ENCODE measurements around the gene GRIK3. TPM values are rescaled to one million over a fixed set of nuclear protein-coding genes. Genes with fewer than 3 reads are reported as not detected.
A peak's percentile ranks its signal among the peaks of the same experiment; 100 is the strongest.

Gene GRIK3
- total and polyA plus RNA-seq, 4 experiments from 2014 or later, result not detected

- ChIA-PET CTCF (ENCODE audit: partially characterized antibody) (interaction anchor here (0.6 kb wide), 1 partner anchor 1682 kb away, joined by 3 read pairs; no protein-coding TSS in a partner anchor), POLR2A (ENCODE audit: partially characterized antibody) (no interaction called here)
- H3K27ac ChIP-seq (ENCODE audit: low read depth, low read length), result no peak overlapping the region
Observed at GRCh38 chr1:36783475-36783874, 250.8 kb downstream of the GRIK3 start.

GRCh38 chr1:36782785-36783184 lies 251.5 kb downstream of the GRIK3 start:
- CTCF ChIA-PET (ENCODE audit: partially characterized antibody), result no interaction called here
- H3K4me1 Mint-ChIP-seq, result no peaks in the 10 kb centered on the region
- no peak overlapping the region for H3K27ac Mint-ChIP-seq
- Histone ChIP-seq H3K4me3 (ENCODE audit: low read length in 2 of 2) (no peak overlapping the region), H3K4me1 (ENCODE audit: insufficient read depth, low read length) (no peaks in the 10 kb centered on the region), H3K36me3 (ENCODE audit: insufficient read depth, low read length) (no peaks in the 10 kb centered on the region), H3K9me3 (ENCODE audit: control insufficient read depth in 1 of 2, low read length in 2 of 2) (no peaks in the 10 kb centered on the region), H3K27ac (ENCODE audit: low read depth, low read length) (no peak overlapping the region), H3K27me3 (ENCODE audit: insufficient read depth, low read length) (no peaks in the 10 kb centered on the region)
- no peaks in the 10 kb centered on the region for H3K9me3 Mint-ChIP-seq
- H3K36me3 Mint-ChIP-seq, result no peaks in the 10 kb centered on the region
- H3K27me3 Mint-ChIP-seq, result peaks cover 8 to 25% of the 10 kb centered on the region in 2 donors
- H3K4me3 Mint-ChIP-seq, result no peak overlapping the region
- POLR2A ChIA-PET (ENCODE audit: partially characterized antibody), result no interaction called here
- intact Hi-C loops (cut with micrococcal nuclease), result no loop called here
- no peak for DNase-seq

More at GRCh38 chr1:36783475-36783874, 250.8 kb downstream of the GRIK3 start:
- intact Hi-C loops (cut with micrococcal nuclease), result no loop called here
- Histone ChIP-seq H3K4me3 (ENCODE audit: low read length in 2 of 2) (no peak overlapping the region), H3K4me1 (ENCODE audit: insufficient read depth, low read length) (no peaks in the 10 kb centered on the region), H3K36me3 (ENCODE audit: insufficient read depth, low read length) (no peaks in the 10 kb centered on the region), H3K27me3 (ENCODE audit: insufficient read depth, low read length) (no peaks in the 10 kb centered on the region), H3K9me3 (ENCODE audit: control insufficient read depth in 1 of 2, low read length in 2 of 2) (no peaks in the 10 kb centered on the region)
- DNase-seq, result no peak
- H3K27me3 Mint-ChIP-seq, result peaks cover 11 to 29% of the 10 kb centered on the region in 2 donors
- H3K4me1 Mint-ChIP-seq, result no peaks in the 10 kb centered on the region
- H3K4me3 Mint-ChIP-seq, result no peak overlapping the region
- H3K27ac Mint-ChIP-seq, result no peak overlapping the region
- H3K36me3 Mint-ChIP-seq, result no peaks in the 10 kb centered on the region
- no peaks in the 10 kb centered on the region for H3K9me3 Mint-ChIP-seq

- ChIA-PET CTCF (ENCODE audit: partially characterized antibody) (no interaction called here), POLR2A (ENCODE audit: partially characterized antibody) (no interaction called here)
- Histone ChIP-seq H3K27me3 (ENCODE audit: insufficient read depth, low read length) (no peaks in the 10 kb centered on the region), H3K27ac (ENCODE audit: low read depth, low read length) (no peak overlapping the region), H3K9me3 (ENCODE audit: control insufficient read depth in 1 of 2, low read length in 2 of 2) (no peaks in the 10 kb centered on the region), H3K4me3 (ENCODE audit: low read length in 2 of 2) (no peak overlapping the region), H3K36me3 (ENCODE audit: insufficient read depth, low read length) (no peaks in the 10 kb centered on the region), H3K4me1 (ENCODE audit: insufficient read depth, low read length) (no peaks in the 10 kb centered on the region)
- intact Hi-C loops (cut with micrococcal nuclease), result no loop called here
- no peaks in the 10 kb centered on the region for H3K36me3 Mint-ChIP-seq
- H3K27ac Mint-ChIP-seq, result peak overlapping the region in 1 of 7 donors; percentile 76
- no peak for DNase-seq
- H3K4me1 Mint-ChIP-seq, result no peaks in the 10 kb centered on the region
- H3K27me3 Mint-ChIP-seq, result peaks cover 5 to 27% of the 10 kb centered on the region in 2 donors
- H3K4me3 Mint-ChIP-seq, result no peak overlapping the region
- no peaks in the 10 kb centered on the region for H3K9me3 Mint-ChIP-seq
Observed at GRCh38 chr1:36782085-36782484, 252.2 kb downstream of the GRIK3 start.

GRCh38 chr1:36781098-36781497 lies 253.2 kb downstream of the GRIK3 start:
- H3K27me3 Mint-ChIP-seq, result peaks cover 7 to 29% of the 10 kb centered on the region in 2 donors

GRCh38 chr1:36778740-36779139 lies 255.6 kb downstream of the GRIK3 start:
- Histone ChIP-seq H3K27ac (ENCODE audit: low read depth, low read length) (no peak overlapping the region), H3K4me1 (ENCODE audit: insufficient read depth, low read length) (no peaks in the 10 kb centered on the region), H3K27me3 (ENCODE audit: insufficient read depth, low read length) (no peaks in the 10 kb centered on the region), H3K4me3 (ENCODE audit: low read length in 2 of 2) (no peak overlapping the region), H3K36me3 (ENCODE audit: insufficient read depth, low read length) (no peaks in the 10 kb centered on the region), H3K9me3 (ENCODE audit: control insufficient read depth in 1 of 2, low read length in 2 of 2) (no peaks in the 10 kb centered on the region)
- CTCF ChIA-PET (ENCODE audit: partially characterized antibody), result no interaction called here
- peaks cover 14 to 30% of the 10 kb centered on the region in 2 donors for H3K27me3 Mint-ChIP-seq
- H3K4me3 Mint-ChIP-seq, result no peak overlapping the region
- H3K36me3 Mint-ChIP-seq, result no peaks in the 10 kb centered on the region
- intact Hi-C loops (cut with micrococcal nuclease), result no loop called here
- H3K9me3 Mint-ChIP-seq, result no peaks in the 10 kb centered on the region
- H3K27ac Mint-ChIP-seq, result no peak overlapping the region
- H3K4me1 Mint-ChIP-seq, result no peaks in the 10 kb centered on the region
- no peak for DNase-seq
- POLR2A ChIA-PET (ENCODE audit: partially characterized antibody), result no interaction called here

More at GRCh38 chr1:36781098-36781497, 253.2 kb downstream of the GRIK3 start:
- H3K36me3 Mint-ChIP-seq, result no peaks in the 10 kb centered on the region
- no peaks in the 10 kb centered on the region for H3K9me3 Mint-ChIP-seq
- no peak overlapping the region for H3K27ac ChIP-seq (ENCODE audit: low read depth, low read length)
- H3K4me3 ChIP-seq (ENCODE audit: low read length in 2 of 2), result no peak overlapping the region
- POLR2A ChIA-PET (ENCODE audit: partially characterized antibody), result no interaction called here
- intact Hi-C loops (cut with micrococcal nuclease), result no loop called here
- H3K4me3 Mint-ChIP-seq, result no peak overlapping the region
- no peak overlapping the region for H3K27ac Mint-ChIP-seq
- DNase-seq, result no peak
- H3K27me3 ChIP-seq (ENCODE audit: insufficient read depth, low read length), result no peaks in the 10 kb centered on the region
- H3K9me3 ChIP-seq (ENCODE audit: control insufficient read depth in 1 of 2, low read length in 2 of 2), result no peaks in the 10 kb centered on the region
- no peaks in the 10 kb centered on the region for H3K36me3 ChIP-seq (ENCODE audit: insufficient read depth, low read length)
- H3K4me1 Mint-ChIP-seq, result no peaks in the 10 kb centered on the region
- H3K4me1 ChIP-seq (ENCODE audit: insufficient read depth, low read length), result no peaks in the 10 kb centered on the region
- CTCF ChIA-PET (ENCODE audit: partially characterized antibody), result no interaction called here

- Mint-ChIP-seq H3K9me3 (no peaks in the 10 kb centered on the region), H3K4me1 (no peaks in the 10 kb centered on the region), H3K4me3 (no peak overlapping the region), H3K36me3 (no peaks in the 10 kb centered on the region), H3K27ac (no peak overlapping the region), H3K27me3 (peaks cover 19 to 29% of the 10 kb centered on the region in 2 donors)
- ChIA-PET CTCF (ENCODE audit: partially characterized antibody) (no interaction called here), POLR2A (ENCODE audit: partially characterized antibody) (no interaction called here)
- DNase-seq, result no peak
- no peaks in the 10 kb centered on the region for H3K27me3 ChIP-seq (ENCODE audit: insufficient read depth, low read length)
- no peak overlapping the region for H3K27ac ChIP-seq (ENCODE audit: low read depth, low read length)
- no peaks in the 10 kb centered on the region for H3K36me3 ChIP-seq (ENCODE audit: insufficient read depth, low read length)
- no peak overlapping the region for H3K4me3 ChIP-seq (ENCODE audit: low read length in 2 of 2)
- intact Hi-C loops (cut with micrococcal nuclease), result no loop called here
- no peaks in the 10 kb centered on the region for H3K9me3 ChIP-seq (ENCODE audit: control insufficient read depth in 1 of 2, low read length in 2 of 2)
- no peaks in the 10 kb centered on the region for H3K4me1 ChIP-seq (ENCODE audit: insufficient read depth, low read length)
Observed at GRCh38 chr1:36776948-36777831, 257.1 kb downstream of the GRIK3 start.

GRCh38 chr1:36776256-36776655 lies 258.1 kb downstream of the GRIK3 start:
- Mint-ChIP-seq H3K4me3 (no peak overlapping the region), H3K4me1 (no peaks in the 10 kb centered on the region), H3K27me3 (peaks cover 19 to 31% of the 10 kb centered on the region in 2 donors), H3K36me3 (no peaks in the 10 kb centered on the region), H3K27ac (no peak overlapping the region), H3K9me3 (no peaks in the 10 kb centered on the region)
- intact Hi-C loops (cut with micrococcal nuclease), result no loop called here
- H3K9me3 ChIP-seq (ENCODE audit: control insufficient read depth in 1 of 2, low read length in 2 of 2), result no peaks in the 10 kb centered on the region
- no peak for DNase-seq
- H3K27ac ChIP-seq (ENCODE audit: low read depth, low read length), result no peak overlapping the region
- ChIA-PET POLR2A (ENCODE audit: partially characterized antibody) (no interaction called here), CTCF (ENCODE audit: partially characterized antibody) (no interaction called here)
- H3K4me3 ChIP-seq (ENCODE audit: low read length in 2 of 2), result no peak overlapping the region
- H3K36me3 ChIP-seq (ENCODE audit: insufficient read depth, low read length), result no peaks in the 10 kb centered on the region
- no peaks in the 10 kb centered on the region for H3K27me3 ChIP-seq (ENCODE audit: insufficient read depth, low read length)
- no peaks in the 10 kb centered on the region for H3K4me1 ChIP-seq (ENCODE audit: insufficient read depth, low read length)
